ENCODE results near the gene CHRD.

DNA sequence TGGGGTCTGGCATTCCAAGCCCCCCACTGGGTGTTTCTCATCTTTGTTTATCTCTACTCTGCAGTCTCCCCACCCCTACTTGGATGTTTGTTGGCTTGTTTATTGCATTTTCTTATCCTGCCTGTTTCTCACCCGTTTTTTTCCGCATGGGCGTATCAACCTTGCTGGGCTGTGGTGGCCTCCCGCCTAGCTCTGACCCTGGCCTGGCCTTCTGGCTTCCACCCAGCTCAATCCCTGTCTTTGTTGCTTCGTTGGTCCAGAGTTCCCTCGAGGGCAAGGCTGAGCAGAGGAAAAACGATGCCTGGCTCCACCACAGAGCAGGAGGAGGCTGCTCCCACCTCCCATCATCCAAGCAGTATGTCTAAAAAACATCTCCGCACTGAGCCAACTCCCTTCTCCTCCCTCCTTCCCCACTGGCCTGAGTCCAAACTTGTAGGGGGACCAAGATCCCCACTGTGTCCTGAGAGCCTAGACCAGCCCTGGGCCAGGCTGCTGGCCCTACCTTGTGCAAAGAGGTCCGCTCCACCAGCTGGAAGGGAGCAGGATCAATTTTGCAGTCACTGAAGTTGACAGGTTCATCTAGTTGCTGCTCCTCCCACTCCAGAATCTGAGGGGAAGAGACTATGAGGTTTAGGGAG is 28.2 kb upstream of the CHRD start:
- no peak for TF ChIP-seq CTCF (IDR thresholded peaks at IDR 0.05)
- no peak for TF ChIP-seq POLR2A (IDR thresholded peaks at IDR 0.05)

Data from lower leg skin (tissue), 3 donors.